HuH-7 (cell line): ENCODE data around the gene NFAM1.

ENCODE experiments used
- DNase-seq: peaks from one replicate; pipeline ENCODE4 v3.0.0; 2011; ENCODE audit warnings: low spot score

Gene NFAM1

GRCh38 chr22:42414565-42415303, 17.5 kb downstream of the NFAM1 start:
- DNase-seq, result peak; percentile 68

- DNase-seq, result no peak
Observed at GRCh38 chr22:42414021-42414420, 18.2 kb downstream of the NFAM1 start.

GRCh38 chr22:42412744-42413333, 19.4 kb downstream of the NFAM1 start:
- DNase-seq, result no peak

- DNase-seq, result no peak
Observed at GRCh38 chr22:42410708-42411107, 21.5 kb downstream of the NFAM1 start.

GRCh38 chr22:42408810-42409529, 23.2 kb downstream of the NFAM1 start:
- DNase-seq, result no peak

GRCh38 chr22:42408276-42408675, 23.9 kb downstream of the NFAM1 start:
- no peak for DNase-seq

- no peak for DNase-seq
Observed at GRCh38 chr22:42404266-42404665, 27.9 kb downstream of the NFAM1 start.

- DNase-seq, result no peak
Observed at GRCh38 chr22:42401535-42402334, 30.5 kb downstream of the NFAM1 start.

GRCh38 chr22:42400811-42401534, 31.2 kb downstream of the NFAM1 start:
- no peak for DNase-seq

GRCh38 chr22:42399315-42400271, 32.6 kb downstream of the NFAM1 start:
- DNase-seq, result no peak

- no peak for DNase-seq
Observed at GRCh38 chr22:42397332-42398249, 34.6 kb downstream of the NFAM1 start.

- no peak for DNase-seq
Observed at GRCh38 chr22:42396621-42397331, 35.4 kb downstream of the NFAM1 start.

- DNase-seq, result no peak
Observed at GRCh38 chr22:42389143-42389542, 43.1 kb downstream of the NFAM1 start.

GRCh38 chr22:42388130-42388797, 43.9 kb downstream of the NFAM1 start:
- no peak for DNase-seq

- no peak for DNase-seq
Observed at GRCh38 chr22:42387631-42388030, 44.6 kb downstream of the NFAM1 start.

- DNase-seq, result no peak
Observed at GRCh38 chr22:42385696-42386095, 46.5 kb downstream of the NFAM1 start.

GRCh38 chr22:42384506-42384905, 47.7 kb downstream of the NFAM1 start:
- no peak for DNase-seq

- no peak for DNase-seq
Observed at GRCh38 chr22:42383851-42384417, 48.3 kb downstream of the NFAM1 start.
